OCI-LY3 (cell line): ENCODE results near the gene MRC2.

ENCODE experiments used
- EZH2phosphoT487 ChIP-seq: fragments of 200-600 bp; shearing (Covaris generic); IDR thresholded peaks from 2 replicates; pipeline ENCODE4 v1.6.1; 2018; ENCODE audit warnings: antibody characterized with exemption, mixed run types, low read depth
- TF ChIP-seq, protein P1 (sequence below): fragments of 200-600, 300-600 bp; sonication (generic); IDR thresholded peaks from 2 replicates; pipeline ENCODE4 v1.5.1; 2014; ENCODE audit warnings: antibody characterized with exemption, low read length, low read depth

DNA sequence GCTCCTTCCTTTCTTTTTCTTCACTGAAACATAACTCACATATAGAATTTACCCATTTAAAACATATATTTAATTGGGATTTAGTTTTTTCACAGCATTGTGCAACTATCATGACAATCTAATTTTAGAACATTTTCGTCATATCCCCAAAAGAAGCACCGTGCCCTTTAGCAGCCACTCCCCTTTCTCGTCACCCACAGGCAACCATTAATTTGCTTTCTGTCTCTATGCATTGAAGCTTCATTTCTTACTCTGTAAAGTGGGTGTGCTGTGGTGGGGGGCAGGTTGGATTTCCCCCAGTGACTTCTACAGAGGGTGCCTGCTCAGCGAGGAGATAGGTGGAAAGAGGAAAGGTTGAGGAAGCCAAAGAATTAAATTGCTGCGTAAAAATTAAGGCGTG, 35.8 kb downstream of the MRC2 start:
- TF ChIP-seq, protein P1, sequence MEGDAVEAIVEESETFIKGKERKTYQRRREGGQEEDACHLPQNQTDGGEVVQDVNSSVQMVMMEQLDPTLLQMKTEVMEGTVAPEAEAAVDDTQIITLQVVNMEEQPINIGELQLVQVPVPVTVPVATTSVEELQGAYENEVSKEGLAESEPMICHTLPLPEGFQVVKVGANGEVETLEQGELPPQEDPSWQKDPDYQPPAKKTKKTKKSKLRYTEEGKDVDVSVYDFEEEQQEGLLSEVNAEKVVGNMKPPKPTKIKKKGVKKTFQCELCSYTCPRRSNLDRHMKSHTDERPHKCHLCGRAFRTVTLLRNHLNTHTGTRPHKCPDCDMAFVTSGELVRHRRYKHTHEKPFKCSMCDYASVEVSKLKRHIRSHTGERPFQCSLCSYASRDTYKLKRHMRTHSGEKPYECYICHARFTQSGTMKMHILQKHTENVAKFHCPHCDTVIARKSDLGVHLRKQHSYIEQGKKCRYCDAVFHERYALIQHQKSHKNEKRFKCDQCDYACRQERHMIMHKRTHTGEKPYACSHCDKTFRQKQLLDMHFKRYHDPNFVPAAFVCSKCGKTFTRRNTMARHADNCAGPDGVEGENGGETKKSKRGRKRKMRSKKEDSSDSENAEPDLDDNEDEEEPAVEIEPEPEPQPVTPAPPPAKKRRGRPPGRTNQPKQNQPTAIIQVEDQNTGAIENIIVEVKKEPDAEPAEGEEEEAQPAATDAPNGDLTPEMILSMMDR, result no peak
- TF ChIP-seq EZH2phosphoT487, result no peak
